ENCODE data around the gene KY. TPM values are rescaled to one million over a fixed set of nuclear protein-coding genes. Genes with fewer than 3 reads are reported as not detected.

Gene KY
- total RNA-seq, 1 donor from 2014 or later, result not detected

- TF ChIP-seq CTCF (IDR thresholded peaks at IDR 0.05; ENCODE audit: partially characterized antibody, unreplicated experiment), result no peak
- Mint-ChIP-seq H3K9me3 (ENCODE audit: unreplicated experiment) (peaks cover 4% of the 10 kb centered on the region), H3K36me3 (ENCODE audit: unreplicated experiment) (peaks cover 5% of the 10 kb centered on the region), H3K4me1 (ENCODE audit: low read depth, unreplicated experiment) (peaks cover 4% of the 10 kb centered on the region), H3K4me3 (ENCODE audit: unreplicated experiment) (no peak overlapping the region), H3K27ac (ENCODE audit: unreplicated experiment) (no peak overlapping the region), H3K27me3 (ENCODE audit: unreplicated experiment) (no peaks in the 10 kb centered on the region)
- no peak for DNase-seq
Observed at GRCh38 chr3:134623615-134624245, 27.1 kb downstream of the KY start.

DNA sequence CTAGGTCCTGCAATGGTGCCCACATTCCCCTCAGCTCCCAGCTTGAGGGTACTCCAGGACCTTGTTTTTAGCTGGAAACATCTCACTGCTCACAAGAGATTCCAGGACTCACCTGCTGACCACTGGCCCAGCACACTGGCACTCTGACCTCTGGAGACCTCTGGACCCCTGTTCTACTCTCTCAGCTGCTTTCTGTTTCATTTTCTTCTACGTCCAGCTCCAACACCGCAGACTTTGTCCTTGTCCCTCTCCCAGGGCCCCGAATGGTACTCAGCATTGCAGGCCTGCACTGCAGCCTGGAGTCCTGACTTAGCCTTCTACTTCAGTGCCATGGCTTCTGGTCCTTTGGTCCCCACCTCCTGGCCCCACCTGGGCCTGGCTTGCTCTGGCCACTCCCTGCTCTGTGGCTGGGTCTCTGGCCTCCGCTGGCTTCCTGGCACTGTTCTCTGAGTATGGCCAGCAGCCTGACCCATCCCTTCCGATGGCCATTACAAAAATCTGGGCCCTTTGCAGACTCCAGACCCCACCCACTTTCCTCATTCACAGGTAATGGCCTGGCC lies 27.9 kb downstream of the KY start:
- Mint-ChIP-seq H3K27me3 (ENCODE audit: unreplicated experiment) (no peaks in the 10 kb centered on the region), H3K27ac (ENCODE audit: unreplicated experiment) (no peak overlapping the region), H3K36me3 (ENCODE audit: unreplicated experiment) (peaks cover 5% of the 10 kb centered on the region), H3K4me3 (ENCODE audit: unreplicated experiment) (no peak overlapping the region), H3K4me1 (ENCODE audit: low read depth, unreplicated experiment) (peaks cover 8% of the 10 kb centered on the region), H3K9me3 (ENCODE audit: unreplicated experiment) (peaks cover 4% of the 10 kb centered on the region)
- no peak for TF ChIP-seq CTCF (IDR thresholded peaks at IDR 0.05; ENCODE audit: partially characterized antibody, unreplicated experiment)
- no peak for DNase-seq

GRCh38 chr3:134621854-134622253 lies 29.0 kb downstream of the KY start:
- Mint-ChIP-seq H3K36me3 (ENCODE audit: unreplicated experiment) (peaks cover 5% of the 10 kb centered on the region), H3K4me1 (ENCODE audit: low read depth, unreplicated experiment) (peaks cover 9% of the 10 kb centered on the region), H3K27ac (ENCODE audit: unreplicated experiment) (no peak overlapping the region), H3K4me3 (ENCODE audit: unreplicated experiment) (no peak overlapping the region), H3K9me3 (ENCODE audit: unreplicated experiment) (peaks cover 6% of the 10 kb centered on the region), H3K27me3 (ENCODE audit: unreplicated experiment) (peaks cover 3% of the 10 kb centered on the region)
- no peak for DNase-seq
- TF ChIP-seq CTCF (IDR thresholded peaks at IDR 0.05; ENCODE audit: partially characterized antibody, unreplicated experiment), result no peak

GRCh38 chr3:134620476-134621115 lies 30.2 kb downstream of the KY start:
- DNase-seq, result no peak
- Mint-ChIP-seq H3K36me3 (ENCODE audit: unreplicated experiment) (peaks cover 5% of the 10 kb centered on the region), H3K27ac (ENCODE audit: unreplicated experiment) (no peak overlapping the region), H3K9me3 (ENCODE audit: unreplicated experiment) (peaks cover 6% of the 10 kb centered on the region), H3K4me3 (ENCODE audit: unreplicated experiment) (no peak overlapping the region), H3K4me1 (ENCODE audit: low read depth, unreplicated experiment) (peaks cover 9% of the 10 kb centered on the region), H3K27me3 (ENCODE audit: unreplicated experiment) (peaks cover 3% of the 10 kb centered on the region)
- no peak for TF ChIP-seq CTCF (IDR thresholded peaks at IDR 0.05; ENCODE audit: partially characterized antibody, unreplicated experiment)

- no peak for DNase-seq
- H3K27me3 Mint-ChIP-seq (ENCODE audit: unreplicated experiment), result peaks cover 3% of the 10 kb centered on the region
- H3K4me3 Mint-ChIP-seq (ENCODE audit: unreplicated experiment), result no peak overlapping the region
- peaks cover 6% of the 10 kb centered on the region for H3K9me3 Mint-ChIP-seq (ENCODE audit: unreplicated experiment)
- TF ChIP-seq CTCF (IDR thresholded peaks at IDR 0.05; ENCODE audit: partially characterized antibody, unreplicated experiment), result no peak
- peaks cover 5% of the 10 kb centered on the region for H3K36me3 Mint-ChIP-seq (ENCODE audit: unreplicated experiment)
- H3K4me1 Mint-ChIP-seq (ENCODE audit: low read depth, unreplicated experiment), result peaks cover 9% of the 10 kb centered on the region
- H3K27ac Mint-ChIP-seq (ENCODE audit: unreplicated experiment), result no peak overlapping the region
Observed at GRCh38 chr3:134619884-134620445, 30.9 kb downstream of the KY start.
